CD14-positive monocyte (primary cell): ENCODE results near the gene ZNF593. TPM values are rescaled to one million over a fixed set of nuclear protein-coding genes. Genes with fewer than 3 reads are reported as not detected.

Experiments
- DNase-seq, 3 donors: peaks; one replicate each; pipeline ENCODE4 v3.0.0-alpha.2; 2011 to 2022
- H2AFZ ChIP-seq: 2 replicates; pipeline ENCODE4 v1.6.0; 2012; ENCODE audit warnings: mild to moderate bottlenecking, low read depth, low read length, inconsistent platforms; ENCODE audit not compliant: insufficient read depth, poor library complexity, severe bottlenecking
- H3K27ac ChIP-seq, 2 donors: 1 replicate in 1 of 2; 2 replicates in 1 of 2; pipeline ENCODE4 v1.5.1; 2012 to 2013; ENCODE audit warnings: low read length in 2 of 2, control low read depth in 1 of 2, inconsistent platforms in 1 of 2, low read depth in 1 of 2, mild to moderate bottlenecking in 1 of 2
- H3K27me3 ChIP-seq, 2 donors: one replicate each; pipeline versions ENCODE4 v1.6.0 to v1.6.1; 2011 to 2013; ENCODE audit warnings: low read length in 2 of 2; ENCODE audit not compliant: control insufficient read depth in 2 of 2, insufficient read depth in 2 of 2
- H3K36me3 ChIP-seq, 2 donors: replicated peaks in 1 of 2; 1 replicate in 1 of 2; 2 replicates in 1 of 2; pipeline versions ENCODE4 v1.5.1 to v1.6.1; 2012 to 2013; ENCODE audit warnings: low read length in 2 of 2, control low read depth in 1 of 2, inconsistent platforms in 1 of 2, mild to moderate bottlenecking in 1 of 2; ENCODE audit not compliant: insufficient read depth in 2 of 2, control insufficient read depth in 1 of 2
- H3K4me1 ChIP-seq, 2 donors: 1 replicate in 1 of 2; 2 replicates in 1 of 2; pipeline versions ENCODE4 v1.5.1 to v1.6.1; 2012 to 2013; ENCODE audit warnings: low read length in 2 of 2, control low read depth in 1 of 2, inconsistent platforms in 1 of 2, mild to moderate bottlenecking in 1 of 2, moderate library complexity in 1 of 2; ENCODE audit not compliant: insufficient read depth in 2 of 2, control insufficient read depth in 1 of 2
- H3K4me2 ChIP-seq: replicated peaks from 2 replicates; pipeline ENCODE3; 2012; ENCODE audit warnings: low read length, moderate library complexity, mild to moderate bottlenecking; ENCODE audit not compliant: poor library complexity, severe bottlenecking; ENCODE audit errors: extremely low read depth
- H3K4me3 ChIP-seq, 3 experiments: fragments of 200-600 bp in 1 of 3; sonication (generic) in 1 of 3; replicated peaks in 1 of 3; 1 replicate in 2 of 3; 2 replicates in 1 of 3; pipeline ENCODE4 v1.5.1; 2011 to 2013; ENCODE audit warnings: low read length in 3 of 3, mild to moderate bottlenecking in 3 of 3, control low read depth in 2 of 3, low read depth in 2 of 3, inconsistent platforms in 1 of 3, moderate library complexity in 1 of 3
- H3K79me2 ChIP-seq: 2 replicates; pipeline ENCODE4 v1.6.0; 2012; ENCODE audit warnings: mild to moderate bottlenecking, control low read depth, inconsistent platforms, low read length, moderate library complexity; ENCODE audit not compliant: insufficient read depth
- H3K9ac ChIP-seq: 2 replicates; pipeline ENCODE4 v1.6.0; 2017; ENCODE audit warnings: low read length, mild to moderate bottlenecking; ENCODE audit not compliant: insufficient read depth, poor library complexity, severe bottlenecking
- H3K9me3 ChIP-seq, 2 donors: replicated peaks in 1 of 2; 1 replicate in 1 of 2; 2 replicates in 1 of 2; pipeline versions ENCODE4 v1.5.1 to v1.6.1; 2012 to 2013; ENCODE audit warnings: low read length in 2 of 2, control low read depth in 1 of 2; ENCODE audit not compliant: control insufficient read depth in 1 of 2, insufficient read depth in 1 of 2
- H4K20me1 ChIP-seq: 2 replicates; pipeline ENCODE4 v1.6.0; 2012; ENCODE audit warnings: mild to moderate bottlenecking, low read length, control low read depth, moderate library complexity; ENCODE audit not compliant: insufficient read depth
- H3K27ac Mint-ChIP-seq, 7 donors: one replicate each; pipeline ENCODE4 v1.8.0; 2020; ENCODE audit warnings: mild to moderate bottlenecking in 7 of 7, mixed read lengths in 7 of 7, moderate library complexity in 6 of 7, inconsistent platforms in 2 of 7
- H3K27me3 Mint-ChIP-seq, 3 donors: one replicate each; pipeline ENCODE4 v1.8.0; 2021 to 2022; ENCODE audit warnings: low read depth in 3 of 3, mild to moderate bottlenecking in 3 of 3, mixed read lengths in 3 of 3, moderate library complexity in 3 of 3, inconsistent platforms in 1 of 3
- H3K36me3 Mint-ChIP-seq, 2 donors: one replicate each; pipeline ENCODE4 v1.8.0; 2020; ENCODE audit warnings: mixed read lengths in 2 of 2, inconsistent platforms in 1 of 2, mild to moderate bottlenecking in 1 of 2
- H3K4me1 Mint-ChIP-seq: one replicate; pipeline ENCODE4 v1.8.0; 2020; ENCODE audit warnings: mild to moderate bottlenecking, mixed read lengths
- H3K4me3 Mint-ChIP-seq, 2 donors: one replicate each; pipeline ENCODE4 v1.8.0; 2020; ENCODE audit warnings: mild to moderate bottlenecking in 2 of 2, mixed read lengths in 2 of 2, moderate library complexity in 1 of 2
- H3K9me3 Mint-ChIP-seq, 7 donors: one replicate each; pipeline ENCODE4 v1.8.0; 2020 to 2022; ENCODE audit warnings: mixed read lengths in 7 of 7, mild to moderate bottlenecking in 6 of 7, moderate library complexity in 6 of 7, inconsistent platforms in 2 of 7
- CTCF ChIP-seq: fragments of 200-600 bp; IDR thresholded peaks from one replicate; pipeline ENCODE4 v1.8.0; 2022; ENCODE audit warnings: antibody characterized with exemption, mild to moderate bottlenecking
- WGBS: methylation state at CpG from one replicate; pipeline ENCODE4 v1.1.5; 2013; ENCODE audit warnings: missing lambda C conversion rate; ENCODE audit not compliant: insufficient coverage; 5-methylcytosine and 5-hydroxymethylcytosine counted together
- intact Hi-C, 2 donors: fragments of 100-400 bp; cut with micrococcal nuclease; formaldehyde crosslinking; loops; one replicate each; pipeline versions ENCODE4 v1.15.0 to v1.15.1; 2023
- polyA plus RNA-seq, 3 donors: library from polyadenylated mRNA; depleted of rRNA in 1 of 3; unstranded in 2 of 3; stranded (reverse) in 1 of 3; fragments of 300-500 nt in 2 of 3; fragments of >200 nt in 1 of 3; fragmentation: Illumina TruSeq in 2 of 3; gene quantifications; 1 replicate in 2 of 3; 2 replicates in 1 of 3; pipeline ENCODE4 v1.2.3, GENCODE V29; 2012 to 2021

The ZNF593 gene
- polyA plus RNA-seq, 3 donors = 23.6 to 36.5 (median 27.8) TPM

- no peaks in the 10 kb centered on the region for H3K27me3 ChIP-seq
- Mint-ChIP-seq H3K36me3 (no peaks in the 10 kb centered on the region), H3K27ac (no peak overlapping the region), H3K4me1 (no peaks in the 10 kb centered on the region), H3K27me3 (peaks cover 0 to 3% (median 0%) of the 10 kb centered on the region in 3 donors), H3K4me3 (no peak overlapping the region), H3K9me3 (no peaks in the 10 kb centered on the region)
- no peaks in the 10 kb centered on the region for H3K36me3 ChIP-seq
- no peak overlapping the region for H2AFZ ChIP-seq
- no peaks in the 10 kb centered on the region for H4K20me1 ChIP-seq
- DNase-seq = no peak
- H3K4me3 ChIP-seq = no peak overlapping the region
- no peaks in the 10 kb centered on the region for H3K9me3 ChIP-seq
- no peak overlapping the region for H3K4me2 ChIP-seq
- no peak for TF ChIP-seq CTCF
- H3K27ac ChIP-seq = no peak overlapping the region
- WGBS = 93% methylated on average over 3 of the region's 8 CpGs
- intact Hi-C loops = no loop called here
- H3K79me2 ChIP-seq = no peaks in the 10 kb centered on the region
- H3K4me1 ChIP-seq = no peaks in the 10 kb centered on the region
- no peak overlapping the region for H3K9ac ChIP-seq
These were observed 18.8 kb downstream of the ZNF593 start for GRCh38 chr1:26188477-26188876.

GRCh38 chr1:26189331-26189730 is 19.6 kb downstream of the ZNF593 start:
- Histone ChIP-seq H3K36me3 (no peaks in the 10 kb centered on the region), H3K27me3 (no peaks in the 10 kb centered on the region), H3K4me1 (no peaks in the 10 kb centered on the region), H4K20me1 (no peaks in the 10 kb centered on the region), H2AFZ (no peak overlapping the region), H3K27ac (no peak overlapping the region), H3K9me3 (no peaks in the 10 kb centered on the region), H3K4me2 (no peak overlapping the region), H3K9ac (no peak overlapping the region), H3K79me2 (no peaks in the 10 kb centered on the region), H3K4me3 (no peak overlapping the region)
- intact Hi-C loops = no loop called here
- H3K27me3 Mint-ChIP-seq = peaks cover 0 to 3% (median 2%) of the 10 kb centered on the region in 3 donors
- H3K4me3 Mint-ChIP-seq = no peak overlapping the region
- TF ChIP-seq CTCF = no peak
- no peaks in the 10 kb centered on the region for H3K9me3 Mint-ChIP-seq
- WGBS = 85% methylated on average over 5 of the region's 6 CpGs
- no peak for DNase-seq
- no peaks in the 10 kb centered on the region for H3K4me1 Mint-ChIP-seq
- H3K36me3 Mint-ChIP-seq = no peaks in the 10 kb centered on the region
- no peak overlapping the region for H3K27ac Mint-ChIP-seq
